HepG2 (cell line): Measurements from ENCODE around the gene CYP2W1. TPM values are rescaled to one million over a fixed set of nuclear protein-coding genes. Genes with fewer than 3 reads are reported as not detected.

Source experiments
- ARID2 ChIP-seq: sonication (generic); formaldehyde crosslinking; IDR thresholded peaks from 2 replicates; pipeline ENCODE4 v1.8.1; 2022; ENCODE audit warnings: mild to moderate bottlenecking, missing genetic modification reagents, borderline replicate concordance
- ATRX ChIP-seq: sonication (generic); formaldehyde crosslinking; IDR thresholded peaks from 2 replicates; pipeline ENCODE4 v1.4.0; 2020; ENCODE audit warnings: missing genetic modification reagents, borderline replicate concordance
- CTCF ChIP-seq: sonication (generic); formaldehyde crosslinking; IDR thresholded peaks from 2 replicates; pipeline ENCODE4 v1.5.0; 2020; ENCODE audit warnings: mild to moderate bottlenecking, missing genetic modification reagents, moderate library complexity
- ELF3 ChIP-seq: IDR thresholded peaks from 2 replicates; pipeline ENCODE4 v1.6.1; 2016; ENCODE audit warnings: missing genetic modification reagents, missing compliant biosample characterization
- HES4 ChIP-seq: sonication (generic); formaldehyde crosslinking; IDR thresholded peaks from 2 replicates; pipeline ENCODE4 v1.9.0; 2021; ENCODE audit warnings: mild to moderate bottlenecking, missing genetic modification reagents, borderline replicate concordance
- HOMEZ ChIP-seq: IDR thresholded peaks from 2 replicates; pipeline ENCODE4 v1.6.1; 2016; ENCODE audit warnings: low read depth
- KLF12 ChIP-seq: sonication (generic); formaldehyde crosslinking; IDR thresholded peaks from 2 replicates; pipeline ENCODE4 v1.4.0; 2020; ENCODE audit warnings: missing genetic modification reagents, borderline replicate concordance
- MAFF ChIP-seq: IDR thresholded peaks from 2 replicates; pipeline ENCODE4 v1.6.1; 2011; ENCODE audit warnings: low read depth, low read length, improper control_type of control experiment
- MXD3 ChIP-seq: IDR thresholded peaks from 2 replicates; pipeline ENCODE4 v1.6.1; 2016; ENCODE audit warnings: mild to moderate bottlenecking, missing biosample characterization, missing genetic modification reagents
- MXD4 ChIP-seq: IDR thresholded peaks from 2 replicates; pipeline ENCODE4 v1.6.1; 2016; ENCODE audit warnings: mild to moderate bottlenecking, missing biosample characterization, missing genetic modification reagents
- NR2C2 ChIP-seq: sonication (generic); formaldehyde crosslinking; IDR thresholded peaks from 2 replicates; pipeline ENCODE4 v1.4.0; 2020; ENCODE audit warnings: missing genetic modification reagents, mild to moderate bottlenecking, moderate library complexity, borderline replicate concordance
- RFXAP ChIP-seq: sonication (generic); formaldehyde crosslinking; IDR thresholded peaks from 2 replicates; pipeline ENCODE4 v1.4.0; 2020; ENCODE audit warnings: missing genetic modification reagents, borderline replicate concordance
- SP2 ChIP-seq: sonication (generic); formaldehyde crosslinking; IDR thresholded peaks from 2 replicates; pipeline ENCODE4 v1.5.1; 2020; ENCODE audit warnings: mild to moderate bottlenecking, missing genetic modification reagents
- TSC22D2 ChIP-seq: sonication (generic); formaldehyde crosslinking; IDR thresholded peaks from 2 replicates; pipeline ENCODE4 v1.5.1; 2020; ENCODE audit warnings: missing genetic modification reagents, mild to moderate bottlenecking, borderline replicate concordance
- U2AF2 ChIP-seq: fragments of 200-400 bp; formaldehyde crosslinking; IDR thresholded peaks from 2 replicates; pipeline ENCODE4 v1.6.1; 2017; ENCODE audit warnings: low read depth, mild to moderate bottlenecking, low read length
- ZBTB37 ChIP-seq: sonication (generic); formaldehyde crosslinking; IDR thresholded peaks from 2 replicates; pipeline ENCODE4 v1.4.0; 2020; ENCODE audit warnings: mild to moderate bottlenecking, missing genetic modification reagents
- ZC3H4 ChIP-seq: sonication (generic); formaldehyde crosslinking; IDR thresholded peaks from 2 replicates; pipeline ENCODE4 v1.4.0; 2020; ENCODE audit warnings: missing genetic modification reagents, borderline replicate concordance
- ZNF136 ChIP-seq: sonication (generic); formaldehyde crosslinking; IDR thresholded peaks from 2 replicates; pipeline ENCODE4 v1.8.1; 2022; ENCODE audit warnings: low read depth, mild to moderate bottlenecking, moderate library complexity, missing genetic modification reagents
- ZNF224 ChIP-seq: sonication (generic); formaldehyde crosslinking; IDR thresholded peaks from 2 replicates; pipeline ENCODE4 v1.5.0; 2020; ENCODE audit warnings: mild to moderate bottlenecking, missing genetic modification reagents
- ZNF383 ChIP-seq: sonication (generic); formaldehyde crosslinking; IDR thresholded peaks from 2 replicates; pipeline ENCODE4 v1.4.0; 2020; ENCODE audit warnings: missing genetic modification reagents, mild to moderate bottlenecking, borderline replicate concordance
- ZNF550 ChIP-seq: sonication (generic); formaldehyde crosslinking; IDR thresholded peaks from 2 replicates; pipeline ENCODE4 v1.4.0; 2020; ENCODE audit warnings: mild to moderate bottlenecking, missing genetic modification reagents, borderline replicate concordance
- ZNF777 ChIP-seq: sonication (generic); formaldehyde crosslinking; IDR thresholded peaks from 2 replicates; pipeline ENCODE4 v1.4.0; 2020; ENCODE audit warnings: missing genetic modification reagents
- polyA plus RNA-seq, 8 experiments: library from polyadenylated mRNA; depleted of rRNA in 3 of 8; stranded (reverse) in 7 of 8; unstranded in 1 of 8; fragments of >200 nt; fragmentation: Illumina TruSeq in 4 of 8; extraction: Trizol in 4 of 8; gene quantifications; 2 replicates each; pipeline versions ENCODE4 v1.2.1 to v1.2.3, GENCODE V29; 2011 to 2016; ENCODE audit warnings: low read depth in 4 of 8, missing spikeins in 1 of 8, mixed read lengths in 1 of 8; ENCODE audit not compliant: insufficient read depth in 1 of 8
- total RNA-seq, 5 experiments: library from RNA; depleted of rRNA; stranded (reverse); fragments of >200 nt; fragmentation: Illumina TruSeq; extraction: Trizol; gene quantifications; 2 replicates each; pipeline ENCODE4 v1.2.3, GENCODE V29; 2016; ENCODE audit warnings: low read depth in 1 of 5

The CYP2W1 gene
- total and polyA plus RNA-seq, 2 of the 13 experiments (the other 11 are each of a cell fraction or from before 2014, with no cell fraction given): 19.5 to 31.7 TPM

- TF ChIP-seq ZNF224 (CRISPR knock-in tag): no peak
- TF ChIP-seq MXD3 (CRISPR knock-in tag): peak; percentile 74
- TF ChIP-seq U2AF2: no peak
- TF ChIP-seq RFXAP (CRISPR knock-in tag): peak; percentile 52; the same call in 1 of the 2 replicates
- TF ChIP-seq ARID2 (CRISPR knock-in tag): no peak
- TF ChIP-seq CTCF (CRISPR knock-in tag): peak; percentile 10; the same call in 1 of the 2 replicates
- TF ChIP-seq ELF3: peak; percentile 57; the same call in 1 of the 2 replicates
- TF ChIP-seq ZC3H4 (CRISPR knock-in tag): no peak
- peak; percentile 65 for TF ChIP-seq HES4
- TF ChIP-seq ZNF777 (CRISPR knock-in tag): peak; percentile 44
- TF ChIP-seq ZNF383 (CRISPR knock-in tag): no peak
- TF ChIP-seq MAFF: no peak
- peak; percentile 63 for TF ChIP-seq NR2C2
- TF ChIP-seq ZNF550 (CRISPR knock-in tag): no peak
- TF ChIP-seq SP2: peak; percentile 52; the same call in 1 of the 2 replicates
- TF ChIP-seq HOMEZ (CRISPR knock-in tag): no peak; the same call in 1 of the 2 replicates
- peak; percentile 88; the same call in 1 of the 2 replicates for TF ChIP-seq ZNF136 (CRISPR knock-in tag)
- TF ChIP-seq ZBTB37: no peak
- peak; percentile 82; the same call in 1 of the 2 replicates for TF ChIP-seq TSC22D2 (CRISPR knock-in tag)
- TF ChIP-seq KLF12: peak; percentile 89; the same call in 1 of the 2 replicates
- TF ChIP-seq ATRX (CRISPR knock-in tag): no peak
- no peak; the same call in 1 of the 2 replicates for TF ChIP-seq MXD4 (CRISPR knock-in tag)
Observed at GRCh38 chr7:974820-975681, 7.9 kb upstream of the CYP2W1 start, which contains the start of gene COX19 (continued).
